Activated CD4-positive, alpha-beta T cell treated with anti-CD3 and anti-CD28 coated beads for 1 hour (primary cell): ENCODE measurements around the gene ANKRD11.
"Not testable (repeated sequence)": the region's sequence is repeated elsewhere in the genome, so short reads cannot be mapped to it uniquely, and the experiment has no call there.

Experiments
- DNase-seq: peaks from one replicate; pipeline ENCODE4 v3.0.0-alpha.2; 2020

The ANKRD11 gene

DNA sequence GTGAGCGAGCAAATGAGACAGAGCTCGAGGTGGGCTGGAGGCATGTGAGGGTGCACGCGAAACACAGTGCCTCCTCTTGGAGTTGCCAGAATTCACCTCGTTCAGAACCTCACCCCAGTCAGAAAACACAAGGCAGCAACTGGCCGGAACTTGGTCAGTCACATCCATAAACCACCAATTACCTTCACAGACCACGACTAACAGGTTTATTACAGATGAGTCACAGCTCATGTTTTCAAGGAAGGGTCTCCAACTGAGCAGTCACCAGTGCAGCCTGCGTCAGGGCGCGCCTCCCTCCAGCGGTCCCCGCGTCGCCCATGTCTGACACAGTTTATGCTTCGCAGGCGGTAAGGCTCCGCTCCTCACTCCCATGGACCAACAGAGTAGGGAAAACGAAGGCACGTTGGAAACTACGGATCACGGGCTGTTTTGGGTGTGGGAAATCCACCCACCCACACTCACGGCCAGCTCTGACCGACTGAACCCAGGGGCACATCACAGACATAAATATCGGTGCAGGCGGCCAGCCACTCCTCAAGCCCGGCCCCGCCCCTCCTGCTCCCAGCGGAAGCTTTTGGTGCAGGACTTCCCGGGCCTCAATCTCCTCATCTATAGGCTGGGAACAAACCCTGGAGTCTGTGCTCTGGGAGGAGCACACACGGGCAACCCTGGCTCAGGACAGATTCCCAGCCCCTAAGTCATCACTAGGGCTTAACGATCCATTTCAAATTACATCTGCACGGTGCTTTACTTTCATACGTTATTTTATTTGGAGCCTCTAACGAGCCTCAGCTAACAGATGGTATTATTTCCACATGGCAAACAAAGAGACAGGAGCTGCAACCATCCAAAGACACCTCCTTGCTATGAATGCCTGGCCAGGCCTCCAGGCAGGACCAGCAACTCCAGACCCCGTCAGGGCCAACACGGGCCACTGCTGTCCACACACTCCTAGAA lies 146.6 kb downstream of the ANKRD11 start:
- DNase-seq: no peak

DNA sequence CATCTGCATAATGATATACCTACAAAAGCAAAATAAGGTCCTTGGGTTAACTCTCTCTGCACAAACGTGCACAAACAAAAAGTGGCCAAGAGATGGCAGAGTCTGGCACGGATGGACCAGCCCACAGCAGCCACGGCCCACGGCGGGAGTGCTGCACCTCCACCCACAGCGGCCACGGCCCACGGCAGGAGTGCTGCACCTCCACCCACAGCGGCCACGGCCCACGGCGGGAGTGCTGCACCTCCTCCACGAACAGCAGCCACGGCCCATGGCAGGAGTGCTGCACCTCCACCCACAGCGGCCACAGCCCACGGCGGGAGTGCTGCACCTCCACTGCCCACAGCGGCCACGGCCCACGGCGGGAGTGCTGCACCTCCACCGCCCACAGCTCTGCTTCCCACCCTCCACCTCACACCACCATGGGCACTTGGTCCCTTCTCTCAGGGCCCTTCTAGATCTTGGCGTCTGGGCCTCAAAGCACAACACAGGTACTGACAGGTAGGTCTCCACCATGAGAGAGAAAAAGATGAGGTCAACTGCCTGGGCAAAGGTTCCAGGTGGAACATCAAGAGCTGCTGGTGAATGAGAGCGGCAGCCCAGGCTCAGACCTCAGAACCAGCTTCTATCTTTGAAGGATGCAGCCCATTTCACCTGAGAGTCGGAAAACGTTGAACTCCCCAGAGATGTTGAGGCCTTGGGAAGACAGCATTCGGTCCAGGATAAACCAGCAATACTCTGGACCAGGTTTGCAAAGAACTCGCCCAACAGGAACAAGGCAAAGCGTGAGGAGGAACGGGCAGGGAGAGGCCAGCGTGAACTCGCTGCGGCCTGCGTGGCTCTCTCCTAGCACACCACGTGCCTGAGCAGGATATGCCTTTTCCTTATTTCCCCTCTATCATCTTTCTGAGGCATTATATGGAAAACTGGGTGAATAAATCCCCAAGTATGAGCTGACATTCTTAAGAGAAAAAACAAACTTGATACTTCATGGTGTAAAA lies 148.4 kb downstream of the ANKRD11 start:
- no peak for DNase-seq

DNA sequence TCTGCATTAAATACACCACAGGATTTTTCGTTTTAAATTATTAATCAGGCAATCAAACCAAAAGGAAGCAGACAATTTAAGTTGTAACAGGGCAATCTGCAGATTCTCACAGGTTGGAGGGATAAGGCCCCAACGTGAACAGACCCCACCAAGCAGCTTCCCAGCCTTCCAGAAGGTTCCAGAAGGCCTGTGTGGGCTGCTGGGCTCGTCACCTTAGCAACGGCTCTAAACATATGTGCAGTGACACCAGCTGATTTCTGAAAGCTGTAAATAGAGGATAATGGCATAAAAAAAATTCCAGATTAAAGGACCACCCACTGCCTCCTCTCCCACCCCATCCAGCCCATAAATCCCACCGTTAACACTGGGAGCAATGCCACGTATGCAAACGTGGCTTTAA lies 149.1 kb downstream of the ANKRD11 start:
- DNase-seq: no peak

DNA sequence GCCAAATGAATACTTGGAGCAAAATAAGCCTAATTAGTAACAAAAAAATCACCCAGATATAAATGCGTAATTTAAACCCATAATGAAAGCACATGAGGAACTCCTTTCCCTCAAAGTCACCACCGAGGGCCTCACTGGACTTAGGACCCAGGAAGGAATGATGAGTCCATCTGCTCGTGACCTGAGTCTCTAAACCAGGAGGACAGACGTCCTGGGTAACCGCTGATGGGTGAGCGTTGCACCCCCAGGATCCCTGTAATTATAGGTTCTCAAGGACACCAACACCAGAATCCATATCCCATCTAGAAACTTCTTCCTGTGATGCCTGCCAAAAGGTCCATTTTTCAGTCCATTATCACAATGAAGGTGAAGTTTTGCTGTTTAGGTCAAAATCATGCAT lies 151.5 kb downstream of the ANKRD11 start:
- no peak for DNase-seq

DNA sequence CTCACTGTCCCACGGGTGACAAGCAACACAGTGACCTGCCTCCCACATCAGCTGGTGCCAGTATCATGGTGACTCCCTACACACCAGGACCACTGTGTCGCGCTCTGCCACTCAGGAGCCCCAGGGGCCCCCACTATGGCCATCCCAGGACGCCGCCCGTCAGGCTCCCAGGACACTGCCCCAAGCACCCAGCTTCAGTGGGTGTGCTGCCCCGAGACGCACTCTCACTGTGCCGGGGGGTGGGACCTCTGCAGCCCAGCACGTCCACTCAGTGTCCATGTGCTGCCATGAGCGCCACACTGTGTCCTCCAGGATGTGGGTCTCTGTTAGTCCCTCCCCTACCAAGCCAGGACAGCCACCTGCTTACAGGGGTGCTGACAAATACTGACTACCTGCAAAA lies 152.4 kb downstream of the ANKRD11 start:
- no peak for DNase-seq

DNA sequence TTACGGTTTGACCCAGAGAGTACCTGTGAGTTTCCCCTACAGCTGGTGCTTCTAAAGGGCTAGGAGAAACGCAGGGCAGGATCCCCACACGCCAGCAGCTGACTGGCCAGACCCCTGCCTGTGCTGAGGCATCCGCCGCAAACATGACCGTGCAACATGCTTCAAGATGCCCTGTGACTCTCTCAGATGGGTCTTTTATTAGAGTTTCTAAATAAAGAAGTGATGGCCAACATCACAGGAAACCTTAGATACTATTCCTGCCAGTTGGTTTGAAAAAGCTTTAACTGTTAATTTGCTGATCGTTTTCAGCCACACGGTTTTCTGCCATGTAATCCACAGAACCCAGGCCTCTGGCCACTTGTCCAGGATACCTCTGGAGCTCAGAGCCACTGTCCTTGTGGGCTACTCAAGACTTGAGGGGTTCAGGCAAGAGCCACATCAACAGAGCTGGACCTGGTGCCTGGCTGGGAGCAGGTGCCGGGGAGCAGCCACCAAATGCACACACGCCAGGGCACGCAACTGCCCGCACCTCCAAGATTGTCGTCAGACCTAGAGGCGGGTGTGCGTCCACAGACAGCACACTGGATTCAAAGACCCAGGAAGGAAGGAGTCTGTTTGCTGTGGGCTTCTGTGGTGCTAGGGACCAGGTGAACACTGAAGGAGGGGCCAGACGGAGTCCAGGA lies 154.4 kb downstream of the ANKRD11 start:
- DNase-seq: no peak

DNA sequence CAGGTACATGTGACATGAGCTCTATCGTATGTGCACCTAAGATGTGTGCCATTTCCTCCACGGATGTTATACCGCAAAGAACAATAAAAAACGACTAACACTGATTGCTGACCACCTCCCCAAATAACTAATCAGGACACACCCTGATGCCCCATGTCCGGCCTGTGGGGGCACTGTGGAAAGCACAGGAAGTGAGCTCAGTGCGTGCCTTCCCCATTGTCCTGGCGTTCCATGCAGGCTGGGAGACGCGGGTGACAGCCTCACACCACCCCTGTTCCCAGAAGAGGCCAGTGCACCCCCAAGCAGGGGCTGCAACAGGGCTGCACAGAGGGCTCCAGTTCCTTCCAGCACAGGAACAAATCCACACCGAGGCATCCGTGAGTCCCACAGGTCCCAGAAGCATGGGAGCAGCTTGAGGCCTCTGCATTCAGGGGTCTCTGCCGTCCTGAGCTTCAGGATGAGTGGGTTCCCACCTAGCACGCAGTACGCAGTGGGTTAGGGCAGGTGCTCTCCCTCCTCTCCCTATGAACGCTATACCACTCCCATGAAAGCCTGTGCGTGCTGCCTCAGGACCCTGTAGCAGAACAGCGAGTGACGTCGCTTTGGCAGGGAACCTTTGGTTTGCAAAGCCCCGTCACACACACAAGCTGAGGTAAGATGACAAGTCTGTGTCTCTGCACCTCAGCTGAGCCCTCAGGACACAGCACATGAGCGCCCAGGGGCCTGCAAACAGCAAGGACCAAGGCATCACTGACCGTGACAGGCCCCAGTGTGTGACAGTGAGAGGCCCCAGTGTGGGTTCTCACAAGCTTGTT lies 155.2 kb downstream of the ANKRD11 start:
- no peak for DNase-seq

DNA sequence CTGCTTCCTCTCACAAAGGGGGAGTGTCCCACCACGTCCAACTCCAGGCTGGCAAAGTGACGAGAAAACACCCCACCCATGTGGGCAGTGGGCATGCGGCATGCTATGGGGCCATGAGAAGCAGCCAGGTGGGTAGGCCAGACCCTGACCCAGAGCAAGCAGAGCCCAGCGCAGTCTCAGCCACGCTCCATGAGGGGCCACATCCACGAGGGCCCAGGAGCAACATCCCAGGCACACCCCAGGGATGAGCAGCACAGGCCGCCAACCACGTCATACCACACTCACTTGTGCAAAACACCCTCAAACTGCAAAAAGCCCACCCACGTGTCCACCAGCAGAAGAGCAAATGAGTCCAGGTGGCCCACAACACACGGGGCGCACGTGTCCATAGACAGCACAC lies 155.9 kb downstream of the ANKRD11 start:
- DNase-seq: no peak

DNA sequence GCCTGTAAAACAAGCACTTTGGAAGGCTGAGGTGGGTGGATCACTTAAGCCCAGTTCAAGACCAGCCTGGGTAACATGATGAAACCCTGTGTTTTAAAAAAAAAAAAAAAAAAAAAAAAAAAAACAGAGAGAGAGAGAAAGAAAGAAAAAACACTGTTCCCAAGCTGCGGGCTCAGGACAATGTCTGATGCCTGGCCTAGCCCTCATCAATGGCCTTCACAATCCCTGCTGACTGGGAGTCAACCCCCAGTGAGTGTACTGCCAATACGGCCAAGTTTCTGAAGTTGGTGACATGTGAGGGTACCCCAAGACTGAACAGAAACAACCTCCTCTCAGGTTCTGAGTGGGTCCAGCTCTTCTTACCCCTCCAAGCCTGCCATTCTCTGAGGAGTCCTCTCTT lies 156.3 kb downstream of the ANKRD11 start:
- no peak for DNase-seq

DNA sequence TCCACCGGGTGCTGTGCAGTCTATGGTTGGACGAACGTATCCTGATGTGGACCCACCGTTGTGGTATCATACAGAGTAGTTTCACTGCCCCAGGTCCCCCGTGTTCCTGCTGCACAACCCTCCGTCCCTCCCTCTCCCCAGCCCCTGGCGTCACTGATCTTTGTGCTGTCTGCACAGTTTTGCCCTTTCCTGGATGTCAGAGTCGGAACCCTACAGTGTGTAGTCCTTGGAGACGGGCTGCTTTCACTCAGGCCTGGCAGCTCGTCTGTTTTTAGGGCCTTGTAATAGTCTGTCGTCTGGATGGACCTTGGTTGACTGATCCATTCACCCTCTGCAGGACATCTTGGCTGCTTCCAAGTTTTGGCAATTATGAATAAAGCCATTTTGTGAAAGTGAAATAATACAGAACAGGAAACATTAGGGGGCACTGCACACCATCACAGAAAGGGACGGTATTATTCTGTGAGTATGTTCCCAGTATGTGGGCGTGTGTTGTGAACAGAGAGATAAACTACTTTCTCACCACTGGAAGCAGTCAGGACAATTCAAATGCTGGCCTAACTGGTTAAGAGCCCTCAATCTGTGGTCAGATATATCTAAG lies 156.9 kb downstream of the ANKRD11 start:
- DNase-seq: not testable (repeated sequence)

DNA sequence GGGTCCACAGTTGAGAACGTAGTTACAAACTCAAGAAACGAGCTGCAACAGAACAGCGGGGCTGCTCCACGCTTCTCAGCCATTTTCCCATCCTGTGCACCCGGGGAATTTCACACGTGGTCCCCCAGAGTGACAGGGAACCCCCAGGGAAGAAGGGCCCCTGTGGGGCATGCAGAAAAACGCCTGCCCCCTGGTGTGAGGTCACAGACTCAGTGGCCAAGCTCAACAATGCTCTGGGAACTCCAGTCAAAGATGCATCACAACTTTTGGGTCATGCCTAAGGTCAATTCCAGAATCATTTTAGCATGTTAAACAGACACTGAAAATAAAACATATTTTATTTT lies 157.5 kb downstream of the ANKRD11 start:
- no peak for DNase-seq

DNA sequence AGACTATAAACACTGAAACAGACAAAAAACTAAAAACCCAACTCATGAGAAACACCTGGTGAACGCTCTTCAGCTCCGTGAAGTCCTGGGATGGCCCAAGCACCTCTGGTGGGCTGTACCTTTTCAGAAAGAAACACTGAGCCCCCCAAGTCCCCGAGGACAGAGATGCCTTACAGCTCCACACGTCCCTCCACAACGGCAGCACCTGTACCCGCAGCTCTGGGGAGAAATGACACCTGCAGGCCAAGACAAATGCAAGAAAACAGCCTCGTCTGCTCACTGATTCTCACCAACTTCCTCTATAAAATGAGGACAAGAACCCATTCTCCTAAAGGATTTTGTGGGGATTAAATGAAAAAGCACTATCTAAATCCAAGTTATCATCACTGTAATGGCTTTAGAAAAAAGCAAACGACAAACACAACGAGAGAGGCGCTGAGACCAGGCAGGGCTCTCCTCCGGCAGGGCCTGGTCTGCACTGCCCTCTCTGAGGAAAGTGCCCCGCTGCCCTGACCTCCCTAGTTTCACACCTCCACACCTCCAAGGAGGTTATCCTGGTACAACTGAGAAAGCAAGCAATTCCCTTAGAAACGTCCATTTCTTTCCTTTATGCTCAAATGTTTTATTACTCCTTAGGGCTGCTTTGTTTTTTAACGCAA lies 158.0 kb downstream of the ANKRD11 start:
- DNase-seq: no peak

DNA sequence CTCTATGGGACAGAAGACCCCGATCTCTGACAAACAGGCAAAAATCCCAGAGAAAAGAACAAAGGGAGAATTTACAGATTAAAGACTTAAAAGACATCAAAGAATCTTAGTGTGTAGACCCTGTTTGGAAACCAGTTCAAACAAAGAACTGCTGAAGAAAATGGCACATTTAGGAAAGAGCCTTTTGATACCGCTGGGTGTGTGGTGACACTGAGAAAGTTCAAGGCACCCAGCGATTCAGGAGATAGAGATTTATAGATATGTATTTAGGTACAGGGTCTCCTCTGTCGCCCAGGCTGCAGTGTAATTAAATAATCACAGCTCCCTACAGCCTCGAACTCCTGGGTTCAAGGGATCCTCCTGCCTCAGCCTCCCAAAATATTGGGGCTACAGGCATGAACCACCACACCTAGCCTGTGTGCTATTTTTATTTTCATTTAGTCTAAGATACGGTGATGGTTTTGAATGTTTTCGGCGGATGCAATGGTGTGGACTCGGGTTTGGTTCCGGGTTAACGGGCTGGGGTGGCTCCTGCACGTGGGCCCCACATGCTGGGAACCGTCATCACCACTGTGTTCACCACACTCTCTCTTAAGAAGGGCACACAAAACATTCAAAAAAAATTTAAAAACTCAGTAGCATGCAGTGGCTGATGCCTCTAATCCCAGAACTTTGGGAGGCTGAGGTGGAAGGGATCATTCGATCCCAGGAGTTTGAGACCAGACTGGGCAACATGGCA lies 158.8 kb downstream of the ANKRD11 start:
- DNase-seq: no peak

DNA sequence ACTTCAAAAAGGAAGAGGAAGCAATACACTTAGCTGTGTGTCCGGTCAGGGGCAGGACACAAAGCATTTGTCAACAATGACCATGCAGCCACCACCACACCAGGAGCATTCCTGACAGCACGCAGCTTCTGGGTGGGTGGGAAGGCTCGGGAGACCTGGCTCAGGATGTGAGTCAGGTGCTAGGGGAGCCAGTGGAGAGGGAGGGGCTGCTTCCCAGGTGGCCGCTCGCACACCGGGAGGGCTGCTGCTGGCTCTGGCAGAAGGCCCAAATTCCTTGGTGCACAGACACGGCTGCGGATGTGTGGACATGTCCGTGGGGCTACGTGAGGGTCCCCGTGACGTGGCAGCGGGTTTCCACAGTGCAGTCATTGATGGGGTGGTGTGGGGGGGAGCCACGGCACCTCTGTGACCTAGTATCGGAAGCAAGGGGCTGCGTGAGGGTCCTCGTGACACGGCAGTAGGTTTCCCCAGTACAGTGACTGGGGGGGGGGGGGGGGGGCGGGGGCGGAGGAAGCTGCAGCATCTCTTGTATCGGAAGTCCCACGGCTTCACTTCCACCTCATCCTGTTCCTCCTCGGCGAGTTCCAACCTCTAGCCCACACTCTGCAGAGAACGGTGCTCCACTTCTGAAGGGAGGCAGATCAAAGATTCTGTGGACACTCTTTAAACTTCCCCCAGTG lies 160.0 kb downstream of the ANKRD11 start:
- no peak for DNase-seq

DNA sequence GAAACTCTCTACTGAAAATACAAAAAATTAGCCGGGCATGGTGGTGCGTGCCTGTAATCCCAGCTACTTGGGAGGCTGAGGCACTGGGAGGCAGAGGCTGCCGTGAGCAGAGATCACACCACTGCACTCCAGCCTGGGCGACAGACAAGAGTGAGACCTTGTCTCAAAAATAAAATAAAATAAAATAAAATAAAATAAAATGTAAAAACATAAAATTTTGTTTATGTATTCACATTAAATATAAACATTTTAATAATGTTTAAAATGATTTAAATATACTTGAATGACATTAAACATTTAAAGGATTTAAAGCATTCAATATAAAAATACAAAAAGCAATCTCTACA lies 160.6 kb downstream of the ANKRD11 start:
- not testable (repeated sequence) for DNase-seq

DNA sequence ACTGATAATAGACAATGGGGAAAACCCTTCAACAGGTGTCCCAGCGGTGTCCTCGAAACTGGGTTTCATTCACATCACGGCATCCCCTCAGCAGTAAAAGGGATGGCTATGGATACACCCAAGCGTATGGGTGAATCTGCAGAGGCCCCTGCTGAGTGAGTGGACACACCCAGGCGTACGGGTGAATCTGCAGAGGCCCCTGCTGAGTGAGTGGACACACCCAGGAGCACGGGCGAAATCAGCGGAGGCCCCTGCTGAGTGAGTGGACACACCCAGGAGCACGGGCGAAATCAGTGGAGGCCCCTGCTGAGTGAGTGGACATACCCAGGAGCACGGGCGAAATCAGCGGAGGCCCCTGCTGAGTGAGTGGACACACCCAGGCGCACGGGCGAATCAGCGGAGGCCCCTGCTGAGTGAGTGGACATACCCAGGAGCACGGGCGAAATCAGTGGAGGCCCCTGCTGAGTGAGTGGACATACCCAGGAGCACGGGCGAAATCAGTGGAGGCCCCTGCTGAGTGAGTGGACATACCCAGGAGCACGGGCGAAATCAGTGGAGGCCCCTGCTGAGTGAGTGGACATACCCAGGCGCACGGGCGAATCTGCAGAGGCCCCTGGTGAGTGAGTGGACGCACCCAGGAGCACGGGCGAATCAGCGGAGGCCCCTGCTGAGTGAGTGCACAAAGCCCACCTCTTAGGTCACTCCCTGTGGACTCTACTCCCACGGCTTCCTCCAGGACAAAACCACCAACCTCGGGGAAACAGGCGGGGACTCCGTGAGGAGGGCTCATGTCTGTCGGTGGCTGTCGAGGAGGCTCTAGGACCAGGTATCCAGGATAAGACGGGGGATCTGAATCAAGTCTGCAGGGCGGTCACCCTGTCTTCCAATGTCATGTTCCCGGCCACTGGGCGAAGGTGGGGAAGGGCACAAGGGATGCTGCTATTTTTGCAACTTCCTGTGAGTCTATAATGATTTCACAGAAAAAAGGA lies 161.7 kb downstream of the ANKRD11 start:
- DNase-seq: not testable (repeated sequence)

DNA sequence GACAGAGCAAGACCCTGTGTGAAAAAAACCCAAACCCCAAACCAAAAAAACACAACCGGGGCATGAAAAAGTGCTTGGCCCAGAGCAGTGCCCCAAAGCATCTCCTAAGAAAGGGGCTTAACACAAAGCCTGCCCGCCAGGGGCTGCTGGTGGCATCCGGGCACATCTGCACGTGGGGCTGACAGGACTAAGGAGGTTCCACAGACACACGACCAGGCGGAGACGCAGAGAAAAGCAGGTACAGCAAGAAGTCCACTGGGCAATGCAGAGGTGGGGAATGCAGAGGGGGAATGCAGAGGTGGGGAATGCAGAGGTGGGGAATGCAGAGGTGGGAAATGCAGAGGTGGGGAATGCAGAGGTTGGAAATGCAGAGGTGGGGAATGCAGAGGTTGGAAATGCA lies 163.6 kb downstream of the ANKRD11 start:
- no peak for DNase-seq

DNA sequence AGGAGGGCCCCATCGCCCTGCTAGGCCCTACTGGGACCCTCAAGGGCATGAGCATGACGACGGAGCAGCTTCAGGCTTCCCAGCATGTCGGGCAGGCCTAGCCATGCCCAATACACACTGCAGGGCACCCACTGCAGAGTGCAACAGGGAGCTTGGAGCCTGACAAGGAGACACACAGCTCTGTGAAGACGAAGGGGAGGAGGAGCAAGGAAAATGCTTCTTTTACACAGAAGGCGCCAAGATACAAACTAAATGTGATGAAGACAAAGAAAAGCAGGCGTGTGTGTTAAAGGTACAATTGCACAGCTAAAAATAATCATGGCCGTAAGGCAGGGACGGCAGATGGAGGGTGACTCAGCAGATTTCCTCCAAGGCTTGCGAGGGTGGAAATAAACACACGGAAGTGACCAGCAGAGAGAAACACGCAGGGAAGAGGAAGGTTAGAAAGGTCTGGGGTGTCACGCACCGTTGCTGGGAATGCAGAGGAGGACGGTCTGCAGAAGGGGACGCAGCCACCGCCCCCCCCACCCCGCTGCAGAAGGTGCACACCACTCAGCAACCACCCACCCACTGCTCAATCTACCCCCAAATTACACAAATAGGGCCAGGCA lies 164.4 kb downstream of the ANKRD11 start:
- DNase-seq: no peak
